NCI-H510A (cell line): ENCODE results near the gene FA2H.
"Not testable (repeated sequence)": the region's sequence is repeated elsewhere in the genome, so short reads cannot be mapped to it uniquely, and the experiment has no call there.

ENCODE experiments used
- DNase-seq: peaks from one replicate; lab custom pipeline; 2025; lab: John Stamatoyannopoulos, UW

Gene FA2H

DNA sequence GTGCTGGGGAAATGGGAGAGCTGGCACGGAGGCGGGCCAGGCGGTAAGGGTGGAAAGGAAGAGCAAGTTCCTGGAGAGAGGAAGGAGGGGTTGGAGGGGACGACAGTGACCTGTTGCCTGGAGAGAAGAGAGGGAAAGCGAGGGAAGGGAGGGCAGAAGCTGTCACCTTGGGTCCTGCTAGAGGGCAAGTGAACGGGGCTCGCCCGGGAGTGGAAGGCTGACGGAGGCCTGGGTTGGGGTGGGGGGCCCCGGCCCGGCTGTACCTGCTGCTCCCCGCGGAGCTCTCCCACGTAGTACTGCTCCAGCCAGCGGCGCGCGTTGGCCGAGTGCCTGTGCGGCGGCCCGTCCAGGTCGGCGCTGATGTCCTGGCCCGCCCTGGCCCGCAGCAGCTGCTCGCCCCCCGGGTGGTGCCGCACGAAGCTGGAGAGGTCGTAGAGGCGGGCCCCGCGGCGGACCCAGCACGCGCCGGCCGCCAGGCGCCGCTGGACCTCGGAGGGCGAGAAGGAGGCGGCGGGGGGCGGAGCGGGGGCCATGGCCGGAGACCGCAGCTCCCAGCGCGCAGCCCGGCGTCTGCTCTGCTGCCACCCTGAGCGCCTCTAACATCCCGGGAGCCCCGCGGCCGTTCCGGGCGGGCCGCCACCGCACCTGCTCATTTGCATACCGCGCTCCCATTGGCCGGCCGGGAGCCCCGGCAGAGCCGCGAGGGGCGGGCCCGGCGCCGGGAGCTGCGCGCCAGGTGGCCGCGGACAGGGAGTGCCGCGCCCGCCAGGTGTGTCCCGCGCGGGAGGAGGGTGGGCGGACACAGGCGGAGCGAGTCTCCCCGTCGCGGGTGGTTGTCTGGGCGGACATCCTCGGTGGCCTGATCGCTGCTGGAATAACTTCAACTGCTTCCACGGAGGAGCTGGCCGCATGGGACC is at the start of gene FA2H:
TSS of gene FA2H (minus strand) at position 598 of the 917 bp plus-strand sequence. CDS start at position 533, 65 bp downstream.
- peak; percentile 85 for DNase-seq

DNA sequence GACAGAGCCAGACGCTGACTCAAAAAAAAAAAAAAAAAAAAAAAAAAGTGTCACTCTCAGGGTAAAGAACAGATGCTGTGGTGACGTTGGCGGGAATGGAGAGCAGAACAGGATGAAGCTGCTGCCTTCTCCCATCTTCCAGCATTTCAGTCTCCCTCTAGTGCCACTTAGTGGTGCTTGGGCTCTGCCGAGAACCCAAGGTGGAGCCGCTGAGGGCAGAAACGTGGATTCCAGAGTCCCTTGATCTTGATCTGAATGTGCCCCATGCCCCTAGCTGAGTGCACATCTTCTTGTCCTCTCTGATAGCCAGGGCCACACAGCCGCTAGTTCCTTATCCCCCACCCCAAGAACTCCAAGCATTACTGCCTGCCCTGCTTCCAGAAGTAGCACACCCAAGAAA is 43.2 kb upstream of the FA2H start:
- no peak for DNase-seq

DNA sequence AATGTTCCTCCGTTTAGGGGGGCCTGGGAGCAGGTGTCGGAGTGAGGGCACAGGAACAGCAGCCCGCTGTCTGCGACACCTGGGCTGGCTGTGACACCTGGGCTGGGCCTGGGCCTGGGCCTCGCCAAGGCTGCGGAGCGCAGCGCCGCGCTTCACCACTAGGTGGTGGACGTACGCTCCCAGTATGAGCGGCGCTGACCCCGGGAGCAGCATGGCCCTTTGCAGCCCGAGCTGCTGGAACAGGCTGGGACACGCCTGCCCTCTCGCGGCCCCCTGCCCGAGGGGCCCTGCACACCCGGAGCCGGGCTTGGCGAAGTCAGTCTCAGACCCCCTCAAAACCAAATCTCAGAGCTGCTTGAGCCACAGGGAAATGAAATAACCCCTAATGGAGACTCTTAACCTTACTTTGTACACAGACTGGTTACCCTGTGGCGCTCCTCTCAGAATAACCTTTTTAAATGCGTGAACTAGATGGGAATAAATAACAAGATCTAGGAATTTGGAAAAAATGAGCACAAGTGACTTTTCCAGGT is 38.6 kb upstream of the FA2H start:
- peak; percentile 37 for DNase-seq

DNA sequence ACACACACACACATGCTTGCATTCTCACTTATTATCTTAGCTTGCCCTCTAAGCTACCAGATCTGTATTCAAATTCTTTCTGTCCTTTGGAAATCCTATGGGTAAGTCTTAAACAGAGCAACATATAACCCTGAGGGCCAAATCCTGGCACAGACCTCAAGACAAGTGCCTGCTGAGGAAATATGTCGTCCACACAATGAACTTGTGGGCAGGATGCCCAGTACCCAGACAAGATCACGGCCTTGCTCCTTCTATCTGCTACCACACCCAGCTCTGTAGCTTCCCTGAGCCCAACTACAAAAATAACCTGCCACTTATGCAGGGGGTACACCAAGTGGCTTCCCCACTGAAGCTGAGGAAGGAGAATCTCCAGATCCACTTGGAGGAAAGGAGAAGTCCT is 37.3 kb upstream of the FA2H start:
- no peak for DNase-seq

DNA sequence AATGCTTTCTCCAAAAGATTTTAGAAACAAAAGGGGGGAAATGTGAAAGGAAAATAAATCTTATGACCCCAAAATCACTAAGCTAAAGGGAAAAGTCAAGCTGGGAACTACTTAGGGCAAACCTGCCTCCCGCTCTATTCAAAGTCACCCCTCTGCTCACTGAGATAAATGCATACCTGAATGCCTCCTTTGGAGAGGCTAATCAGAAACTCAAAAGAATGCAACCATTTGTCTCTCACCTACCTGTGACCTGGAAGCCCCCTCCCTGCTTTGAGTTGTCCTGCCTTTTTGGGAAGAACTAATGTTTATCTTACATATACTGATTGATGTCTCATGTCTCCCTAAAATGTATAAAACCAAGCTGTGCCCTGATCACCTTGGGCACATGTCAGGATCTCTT is 36.6 kb upstream of the FA2H start:
- not testable (repeated sequence) for DNase-seq

GRCh38 chr16:74807052-74807646 is 32.5 kb upstream of the FA2H start:
- DNase-seq, result no peak

- DNase-seq, result no peak
Observed at GRCh38 chr16:74800216-74800871, 25.7 kb upstream of the FA2H start.

- DNase-seq, result no peak
Observed at GRCh38 chr16:74797414-74797813, 22.8 kb upstream of the FA2H start.

DNA sequence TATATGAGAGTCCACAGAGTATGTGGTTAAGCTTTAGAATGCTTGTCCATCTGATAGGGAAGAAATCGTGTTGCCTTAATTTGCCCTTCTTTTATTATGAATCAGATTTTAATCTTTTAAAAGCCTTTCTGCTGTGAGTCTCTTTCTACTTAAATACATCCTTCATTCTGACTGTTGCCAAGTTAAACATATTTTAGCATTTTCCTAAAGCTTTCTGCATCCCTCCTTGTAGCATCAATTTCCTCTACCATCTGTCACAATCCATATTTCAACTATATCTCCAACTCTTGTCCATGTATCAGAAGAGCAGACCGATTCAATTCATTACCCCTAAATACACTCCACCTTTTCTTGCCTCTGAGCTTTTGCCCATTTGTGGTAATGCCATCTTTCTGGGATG is 20.5 kb upstream of the FA2H start:
- DNase-seq, result no peak

GRCh38 chr16:74794668-74795067 is 20.0 kb upstream of the FA2H start:
- no peak for DNase-seq

GRCh38 chr16:74793571-74793970 is 19.0 kb upstream of the FA2H start:
- DNase-seq, result no peak

DNA sequence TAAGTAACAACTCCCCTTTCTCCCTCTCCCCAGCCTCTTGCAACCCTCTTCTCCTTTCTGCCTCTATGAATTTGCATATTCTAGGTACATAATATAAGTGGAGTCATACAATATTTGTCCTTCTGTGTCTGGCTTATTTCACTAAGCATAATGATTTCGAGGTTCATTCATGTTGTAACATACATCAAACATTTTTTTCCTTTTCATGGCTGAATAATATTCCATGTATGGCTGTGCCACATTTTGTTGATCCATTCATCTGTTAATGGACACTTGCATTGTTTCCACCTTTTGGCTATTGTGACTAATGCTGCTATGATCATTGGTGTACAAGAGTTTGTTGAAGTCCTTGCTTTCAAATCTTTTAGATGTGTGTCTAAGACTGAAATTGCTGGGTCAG is 17.6 kb upstream of the FA2H start:
- no peak for DNase-seq

DNA sequence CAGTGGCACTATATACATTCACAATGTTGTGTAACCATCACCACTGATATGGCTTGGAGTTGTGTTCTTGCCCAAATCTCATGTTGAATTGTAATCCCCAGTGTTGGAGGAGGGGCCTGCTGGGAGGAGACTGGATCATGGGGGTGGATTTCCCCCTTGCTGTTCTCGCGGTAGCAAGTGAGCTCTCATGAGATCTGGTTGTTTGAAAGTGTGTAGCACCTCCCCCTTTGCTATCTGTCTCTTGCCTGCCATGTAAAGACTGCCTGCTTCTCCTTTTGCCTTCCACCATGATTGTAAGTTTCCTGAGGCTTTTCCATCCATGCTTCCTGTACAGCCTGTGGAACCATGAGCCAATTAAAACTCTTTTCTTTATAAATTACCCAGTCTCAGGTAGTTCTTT is 17.1 kb upstream of the FA2H start:
- not testable (repeated sequence) for DNase-seq

- no peak for DNase-seq
Observed at GRCh38 chr16:74788108-74788507, 13.5 kb upstream of the FA2H start.

DNA sequence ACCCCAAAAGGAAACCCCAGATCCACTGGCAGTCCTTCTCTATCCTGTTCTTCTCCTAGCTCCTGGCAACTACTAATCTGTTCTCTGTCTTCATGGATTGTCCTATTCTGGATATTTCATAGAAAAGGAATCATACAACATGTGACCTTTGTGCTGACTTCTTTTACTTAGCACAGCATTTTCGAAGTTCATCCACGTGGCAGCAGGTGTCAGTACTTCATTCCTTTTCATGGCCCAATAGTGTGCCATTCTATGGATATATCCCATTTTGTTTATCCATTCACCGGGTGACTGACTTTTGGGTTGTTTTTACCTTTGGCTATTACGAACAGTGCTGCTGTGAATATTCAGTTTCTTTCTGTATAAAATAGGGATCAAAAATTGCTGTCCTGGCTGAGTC is 10.4 kb upstream of the FA2H start:
- no peak for DNase-seq

GRCh38 chr16:74778646-74779045 is 4.0 kb upstream of the FA2H start:
- peak; percentile 26 for DNase-seq

DNA sequence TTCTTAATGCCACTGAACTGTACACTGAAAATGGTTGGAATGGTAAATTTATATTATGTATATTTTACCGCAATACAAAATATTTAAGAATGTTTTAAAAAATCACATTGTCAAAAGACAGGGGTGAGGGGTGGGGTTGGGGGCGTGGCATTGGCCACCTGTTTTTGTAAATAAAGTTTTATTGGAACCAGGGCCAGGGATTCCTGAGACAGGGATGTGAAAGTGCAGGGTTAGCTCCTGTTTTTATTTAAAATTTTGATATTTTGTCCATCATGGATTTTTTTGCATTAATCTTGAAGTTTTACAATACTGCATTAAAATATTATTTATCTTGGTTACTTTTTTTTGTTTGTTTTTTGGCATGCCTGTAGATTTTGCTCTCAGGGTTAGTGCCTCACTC is 2.3 kb upstream of the FA2H start:
- no peak for DNase-seq

- DNase-seq, result no peak
Observed at GRCh38 chr16:74775255-74775654, 635 bp upstream of the FA2H start.

- no peak for DNase-seq
Observed at GRCh38 chr16:74773446-74774222, 986 bp downstream of the FA2H start.

- DNase-seq, result no peak
Observed at GRCh38 chr16:74771656-74772315, 2.8 kb downstream of the FA2H start.

DNA sequence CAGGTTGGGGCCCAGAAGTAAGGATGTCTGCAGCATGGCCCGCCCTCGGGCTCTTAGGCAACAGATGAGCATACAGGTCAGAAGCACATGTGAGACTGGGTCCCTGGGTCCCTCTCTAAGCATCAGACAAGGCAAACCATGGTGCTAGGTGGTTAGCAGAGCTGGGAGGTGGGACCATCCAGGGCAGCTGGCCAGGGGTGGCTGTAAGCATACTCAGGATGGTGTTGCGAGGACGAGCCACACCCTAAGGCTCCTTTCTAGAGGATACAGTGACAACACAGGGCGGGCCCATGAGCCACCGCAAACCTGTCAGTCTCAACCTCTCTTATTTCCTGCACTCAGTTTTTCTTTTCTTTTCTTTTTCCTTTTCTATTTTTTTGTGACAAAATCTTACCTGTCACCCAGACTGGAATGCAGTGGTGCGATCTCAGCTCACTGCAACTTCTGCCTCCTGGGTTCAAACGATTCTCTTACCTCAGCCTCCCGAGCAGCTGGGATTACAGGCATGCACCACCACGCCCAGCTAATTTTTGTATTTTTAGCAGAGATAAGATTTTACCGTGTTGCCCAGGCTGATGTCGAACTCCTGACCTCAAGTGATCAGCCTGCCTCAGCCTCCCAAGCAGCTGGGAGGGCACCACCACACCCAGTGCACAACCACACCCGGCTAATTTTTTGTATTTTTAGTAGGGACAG is 3.6 kb downstream of the FA2H start:
- no peak for DNase-seq
